Thyroid gland (tissue), 4 donors: ENCODE data around the gene CTSH. TPM values are rescaled to one million over a fixed set of nuclear protein-coding genes. Genes with fewer than 3 reads are reported as not detected.

Experiments
- DNase-seq, 2 donors: peaks; one replicate each; pipeline ENCODE4 v3.0.0-alpha.2; 2019
- H3K27ac ChIP-seq, 3 donors: fragments of 200-600 bp; sonication (generic); 1 replicate in 2 of 3; 2 replicates in 1 of 3; pipeline ENCODE4 v1.5.1; 2016 to 2019; ENCODE audit warnings: mild to moderate bottlenecking in 1 of 3, moderate library complexity in 1 of 3
- H3K27me3 ChIP-seq: fragments of 200-600 bp; sonication (generic); one replicate; pipeline ENCODE4 v1.5.1; 2019
- H3K36me3 ChIP-seq, 2 donors: fragments of 200-600 bp; sonication (generic); one replicate each; pipeline ENCODE4 v1.5.1; 2016 to 2019
- H3K4me1 ChIP-seq, 2 donors: fragments of 200-600 bp; sonication (generic); one replicate each; pipeline ENCODE4 v1.5.1; 2017 to 2019
- H3K4me3 ChIP-seq, 3 donors: fragments of 200-600 bp; sonication (generic); replicated peaks in 1 of 3; 1 replicate in 2 of 3; 2 replicates in 1 of 3; pipeline ENCODE4 v1.5.1; 2016; ENCODE audit warnings: mild to moderate bottlenecking in 1 of 3
- H3K9me3 ChIP-seq: fragments of 200-600 bp; sonication (generic); one replicate; pipeline ENCODE4 v1.5.1; 2017
- POLR2A ChIP-seq, 2 donors: fragments of 450-650 bp; IDR thresholded peaks; one replicate each; pipeline ENCODE4 v1.6.1; 2017; ENCODE audit warnings: antibody characterized with exemption in 2 of 2, mild to moderate bottlenecking in 2 of 2, moderate library complexity in 1 of 2
- WGBS, 2 donors: methylation state at CpG; one replicate each; pipeline ENCODE4 v1.1.5; 2017; 5-methylcytosine and 5-hydroxymethylcytosine counted together
- intact Hi-C: fragments of 100-400 bp; cut with DNase I; formaldehyde crosslinking; loops from one replicate; pipeline ENCODE4 v1.15.1; 2023
- total RNA-seq, 4 donors: library from RNA; depleted of rRNA; stranded (reverse); fragments of >200 nt; gene quantifications; one replicate each; pipeline ENCODE4 v1.2.3, GENCODE V29; 2016
- TF ChIP-seq, protein P1 (sequence below), 6 experiments: fragments of 200-600 bp in 3 of 6; fragments of 450-650 bp in 3 of 6; sonication (generic) in 3 of 6; IDR thresholded peaks; one replicate each; pipeline ENCODE4 v1.5.1; 2016 to 2019; ENCODE audit warnings: antibody characterized with exemption in 6 of 6, mild to moderate bottlenecking in 2 of 6, inconsistent platforms in 1 of 6, moderate library complexity in 1 of 6

The CTSH gene
- total RNA-seq, 4 donors from 2014 or later: 91.1 to 123 (median 110) TPM

DNA sequence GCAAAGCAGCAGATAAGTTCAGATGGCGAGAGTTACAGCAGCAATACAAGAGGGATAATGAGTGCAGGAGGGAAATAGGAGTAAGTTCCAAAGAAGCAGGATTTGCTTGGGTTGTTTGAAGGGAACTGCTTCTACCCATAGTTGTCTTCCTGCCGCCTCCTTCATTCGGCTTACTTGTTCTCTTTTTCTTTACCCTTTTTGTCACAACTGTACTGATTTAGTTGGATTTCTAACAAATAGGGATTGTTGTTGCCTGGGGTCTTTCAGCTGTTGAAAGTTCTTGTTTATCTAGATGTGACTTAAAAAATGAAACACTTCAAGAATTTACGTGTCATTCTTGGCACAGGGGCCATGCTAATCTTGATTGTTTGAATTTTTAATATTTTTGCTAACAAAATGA, 46.3 kb downstream of the CTSH start:
- WGBS, 2 donors: 94 to 95% methylated on average over 4 of the region's 4 CpGs
- Histone ChIP-seq H3K27ac (no peak overlapping the region), H3K4me3 (no peak overlapping the region), H3K36me3 (peaks cover 50 to 70% of the 10 kb centered on the region in 2 donors), H3K9me3 (no peaks in the 10 kb centered on the region), H3K4me1 (peaks cover 0 to 9% of the 10 kb centered on the region in 2 donors), H3K27me3 (no peaks in the 10 kb centered on the region)
- intact Hi-C loops: no loop called here
- no peak for DNase-seq
- TF ChIP-seq, protein P1, sequence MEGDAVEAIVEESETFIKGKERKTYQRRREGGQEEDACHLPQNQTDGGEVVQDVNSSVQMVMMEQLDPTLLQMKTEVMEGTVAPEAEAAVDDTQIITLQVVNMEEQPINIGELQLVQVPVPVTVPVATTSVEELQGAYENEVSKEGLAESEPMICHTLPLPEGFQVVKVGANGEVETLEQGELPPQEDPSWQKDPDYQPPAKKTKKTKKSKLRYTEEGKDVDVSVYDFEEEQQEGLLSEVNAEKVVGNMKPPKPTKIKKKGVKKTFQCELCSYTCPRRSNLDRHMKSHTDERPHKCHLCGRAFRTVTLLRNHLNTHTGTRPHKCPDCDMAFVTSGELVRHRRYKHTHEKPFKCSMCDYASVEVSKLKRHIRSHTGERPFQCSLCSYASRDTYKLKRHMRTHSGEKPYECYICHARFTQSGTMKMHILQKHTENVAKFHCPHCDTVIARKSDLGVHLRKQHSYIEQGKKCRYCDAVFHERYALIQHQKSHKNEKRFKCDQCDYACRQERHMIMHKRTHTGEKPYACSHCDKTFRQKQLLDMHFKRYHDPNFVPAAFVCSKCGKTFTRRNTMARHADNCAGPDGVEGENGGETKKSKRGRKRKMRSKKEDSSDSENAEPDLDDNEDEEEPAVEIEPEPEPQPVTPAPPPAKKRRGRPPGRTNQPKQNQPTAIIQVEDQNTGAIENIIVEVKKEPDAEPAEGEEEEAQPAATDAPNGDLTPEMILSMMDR (IDR thresholded peaks at IDR 0.05): no peak
- no peak for TF ChIP-seq POLR2A (IDR thresholded peaks at IDR 0.05)

DNA sequence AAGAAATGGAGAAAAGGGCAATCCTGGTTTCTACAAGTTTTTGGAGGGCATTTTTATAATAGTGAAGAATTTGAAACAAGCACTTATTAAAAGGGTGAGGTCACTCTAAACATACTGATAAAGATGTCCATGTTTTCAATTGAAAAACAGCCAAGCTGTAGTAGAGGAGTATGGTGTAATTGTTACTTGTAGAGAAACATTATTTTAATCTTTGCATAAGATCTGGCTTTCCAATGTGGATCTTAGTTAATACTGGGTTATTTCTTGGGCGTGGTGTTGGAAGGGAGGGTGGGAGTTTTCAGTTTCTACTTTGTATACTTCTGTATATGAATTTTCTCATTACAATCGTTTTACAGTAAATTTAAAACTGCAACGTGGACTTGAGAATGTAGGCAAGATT, 49.4 kb downstream of the CTSH start:
- TF ChIP-seq, protein P1 (IDR thresholded peaks at IDR 0.05): no peak
- no peak for TF ChIP-seq POLR2A (IDR thresholded peaks at IDR 0.05)

DNA sequence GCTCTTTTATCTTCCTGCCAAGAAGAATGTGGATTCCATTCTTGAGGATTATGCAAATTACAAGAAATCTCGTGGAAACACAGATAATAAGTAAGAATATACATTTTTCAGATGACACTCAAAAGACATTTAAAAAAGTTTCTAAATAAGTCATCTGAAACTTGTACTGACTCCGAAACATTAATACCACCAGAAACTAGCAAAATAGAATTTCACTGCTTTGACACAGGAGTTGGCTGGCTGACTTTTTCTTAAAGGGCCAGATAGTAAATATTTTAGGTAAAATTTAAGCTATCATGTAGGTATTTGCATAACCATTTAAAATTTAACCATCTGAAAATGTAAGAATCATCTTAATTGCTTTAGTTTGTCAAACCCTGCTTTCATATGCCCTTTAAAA, 51.3 kb downstream of the CTSH start:
- Histone ChIP-seq H3K4me1 (no peaks in the 10 kb centered on the region), H3K9me3 (no peaks in the 10 kb centered on the region), H3K27me3 (no peaks in the 10 kb centered on the region), H3K36me3 (peaks cover 60 to 67% of the 10 kb centered on the region in 2 donors), H3K27ac (no peak overlapping the region), H3K4me3 (no peak overlapping the region)
- 88 to 89% methylated on average over 2 of the region's 2 CpGs for WGBS, 2 donors
- intact Hi-C loops: no loop called here
- TF ChIP-seq POLR2A (IDR thresholded peaks at IDR 0.05): no peak
- TF ChIP-seq, protein P1 (IDR thresholded peaks at IDR 0.05): no peak
- DNase-seq: no peak

More for the DNA sequence above, 49.4 kb downstream of the CTSH start:
- Histone ChIP-seq H3K36me3 (peaks cover 67 to 82% of the 10 kb centered on the region in 2 donors), H3K27ac (no peak overlapping the region), H3K4me1 (no peaks in the 10 kb centered on the region), H3K27me3 (no peaks in the 10 kb centered on the region), H3K4me3 (no peak overlapping the region), H3K9me3 (no peaks in the 10 kb centered on the region)
- intact Hi-C loops: no loop called here
- WGBS, 2 donors: 89 to 93% methylated on average over 3 of the region's 3 CpGs
- no peak for DNase-seq

DNA sequence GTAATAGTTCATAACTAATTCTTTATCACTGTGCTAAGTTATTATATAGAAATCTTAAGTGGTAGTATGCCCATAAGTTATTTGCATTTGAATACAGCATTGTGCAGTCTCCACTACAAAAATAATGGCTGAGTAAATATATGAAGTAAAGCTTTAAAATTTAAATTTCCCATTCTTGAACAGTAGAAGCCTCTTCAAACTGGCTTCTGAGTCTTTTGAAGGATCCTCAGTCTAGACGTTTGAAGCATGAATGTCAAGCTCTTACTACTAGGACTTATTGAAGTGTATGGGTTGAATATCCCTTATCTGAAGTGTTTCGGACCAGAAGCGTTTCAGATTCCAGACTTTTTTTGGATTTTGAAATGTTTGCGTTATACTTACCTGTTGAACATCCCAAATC, 55.8 kb downstream of the CTSH start:
- Histone ChIP-seq H3K9me3 (no peaks in the 10 kb centered on the region), H3K36me3 (peaks cover 57 to 61% of the 10 kb centered on the region in 2 donors), H3K4me1 (peaks cover 0 to 8% of the 10 kb centered on the region in 2 donors), H3K4me3 (no peak overlapping the region), H3K27me3 (no peaks in the 10 kb centered on the region), H3K27ac (no peak overlapping the region)
- intact Hi-C loops: no loop called here
- DNase-seq: no peak
- 81 to 89% methylated on average over 4 of the region's 4 CpGs for WGBS, 2 donors
- TF ChIP-seq, protein P1 (IDR thresholded peaks at IDR 0.05): no peak
- TF ChIP-seq POLR2A (IDR thresholded peaks at IDR 0.05): no peak

DNA sequence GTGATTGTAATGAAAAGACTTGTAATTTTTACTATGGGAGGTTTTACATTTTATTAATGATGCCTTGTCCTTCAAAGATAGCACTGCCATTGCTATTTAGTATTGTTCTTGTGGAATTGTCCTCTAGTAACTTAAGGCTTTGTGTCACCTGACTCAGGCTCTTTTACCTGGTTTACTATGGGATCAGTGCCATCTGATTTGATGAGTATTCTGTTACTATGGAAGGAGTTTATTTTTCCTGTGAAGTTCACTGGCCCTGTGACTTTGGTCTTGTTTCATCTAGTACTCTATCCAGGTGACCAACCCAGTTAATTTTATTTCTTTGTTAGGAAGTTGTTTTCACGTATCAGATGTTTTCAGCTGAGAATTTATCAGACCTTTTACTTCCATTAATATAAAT, 63.2 kb downstream of the CTSH start:
- WGBS, 2 donors: 67 to 81% methylated on average over 1 of the region's 1 CpG
- H3K27ac ChIP-seq: no peak overlapping the region
- H3K27me3 ChIP-seq: no peaks in the 10 kb centered on the region
- TF ChIP-seq POLR2A (IDR thresholded peaks at IDR 0.05): no peak
- TF ChIP-seq, protein P1 (IDR thresholded peaks at IDR 0.05): no peak
- DNase-seq: no peak
- H3K4me1 ChIP-seq: peaks cover 36 to 60% of the 10 kb centered on the region in 2 donors
- no peaks in the 10 kb centered on the region for H3K9me3 ChIP-seq
- intact Hi-C loops: no loop called here
- no peak overlapping the region for H3K4me3 ChIP-seq
- H3K36me3 ChIP-seq: peaks cover 9 to 13% of the 10 kb centered on the region in 2 donors
